ENCODE results near the gene UBE2R2. TPM values are rescaled to one million over a fixed set of nuclear protein-coding genes. Genes with fewer than 3 reads are reported as not detected.

The UBE2R2 gene
- total RNA-seq, 1 experiment from 2014 or later, result 52.1 TPM

DNA sequence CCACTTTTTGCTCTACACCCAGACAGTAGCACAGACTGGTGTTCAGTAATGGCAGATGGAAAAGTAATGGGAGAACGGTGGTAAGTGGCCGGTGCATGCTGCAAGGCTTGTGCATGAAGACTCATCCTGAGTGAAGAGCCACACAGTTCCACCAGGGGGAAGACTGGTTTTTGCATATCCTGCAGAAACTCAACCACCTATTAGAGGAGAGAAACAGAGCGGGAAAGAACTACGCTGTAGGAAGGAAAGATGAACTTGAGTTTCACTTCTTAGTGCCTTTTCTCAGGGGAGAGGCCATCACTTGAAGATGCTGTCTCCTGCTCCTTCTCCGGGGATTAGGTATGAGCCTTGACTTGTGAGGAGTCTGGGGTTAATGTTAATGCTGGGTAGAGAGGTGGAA lies 31.0 kb upstream of the UBE2R2 start:
- no peak overlapping the region for H2BK20ac ChIP-seq (ENCODE audit: low read depth, low read length, poor library complexity, severe bottlenecking)
- H3K9me3 Mint-ChIP-seq, result no peaks in the 10 kb centered on the region
- WGBS (ENCODE audit: extremely low coverage, insufficient read length, low lambda C conversion rate), result no CpG with 5 or more reads among the region's 5 CpGs
- no peaks in the 10 kb centered on the region for H3K9me3 ChIP-seq (ENCODE audit: control insufficient read depth, low read depth, low read length)
- H4K91ac ChIP-seq (ENCODE audit: insufficient read length, low read depth, low read length), result no peak overlapping the region
- no peak overlapping the region for H2BK12ac ChIP-seq (ENCODE audit: insufficient read length, low read depth, low read length)
- no peaks in the 10 kb centered on the region for H3K27me3 ChIP-seq (ENCODE audit: insufficient read depth, low read length)
- no peaks in the 10 kb centered on the region for H3K36me3 Mint-ChIP-seq (ENCODE audit: insufficient read depth in 1 of 3, low read depth in 3 of 3)
- no peak overlapping the region for H2BK120ac ChIP-seq (ENCODE audit: low read depth, low read length, poor library complexity, severe bottlenecking)
- H3K27me3 Mint-ChIP-seq (ENCODE audit: low read depth), result peaks cover 5% of the 10 kb centered on the region
- H3K4me3 Mint-ChIP-seq, result no peak overlapping the region
- no peak overlapping the region for H3K56ac ChIP-seq (ENCODE audit: insufficient read length, low read depth, low read length)
- no peaks in the 10 kb centered on the region; the same call in 1 of the 2 replicates for H3K4me1 ChIP-seq (ENCODE audit: insufficient read depth, low read length)
- no peak overlapping the region for H3K27ac ChIP-seq (ENCODE audit: insufficient read length, low read depth, low read length)
- no peak overlapping the region for H3K18ac ChIP-seq (ENCODE audit: insufficient read length, low read depth, low read length)
- H3K79me1 ChIP-seq (ENCODE audit: insufficient read depth, low read depth, low read length, poor library complexity, severe bottlenecking), result no peaks in the 10 kb centered on the region
- H3K4me1 Mint-ChIP-seq, result no peaks in the 10 kb centered on the region
- H3K4me2 ChIP-seq (ENCODE audit: insufficient read depth, insufficient read length, low read length), result no peak overlapping the region
- no peak overlapping the region for H3K9ac ChIP-seq (ENCODE audit: extremely low read depth, insufficient read length, low read length)
- DNase-seq, result no peak
- H2AFZ ChIP-seq (ENCODE audit: low read length), result no peak overlapping the region
- no peak overlapping the region for H3T11ph ChIP-seq (ENCODE audit: low read length)
- no peak overlapping the region for H4K8ac ChIP-seq (replicated peaks; ENCODE audit: insufficient read length, low read depth, low read length)
- no peak overlapping the region for H3K23ac ChIP-seq (ENCODE audit: insufficient read length, low read depth, low read length)
- no peaks in the 10 kb centered on the region for H4K20me1 ChIP-seq (ENCODE audit: control insufficient read depth, insufficient read depth, insufficient read length)
- H3K4ac ChIP-seq (ENCODE audit: low read depth, low read length), result no peak overlapping the region
- H2AK5ac ChIP-seq (ENCODE audit: insufficient read length, low read length), result no peak overlapping the region
- H3K27ac Mint-ChIP-seq, result no peak overlapping the region
- H4K5ac ChIP-seq (ENCODE audit: insufficient read length, low read depth, low read length), result no peak overlapping the region
- TF ChIP-seq CTCF (conservative IDR thresholded peaks at IDR 0.05), result peak; percentile 52; the same call in 2 of the 3 replicates
- no peak overlapping the region for H2BK15ac ChIP-seq (ENCODE audit: low read depth, low read length)
- H3K23me2 ChIP-seq (ENCODE audit: insufficient read length, low read depth, low read length, poor library complexity, severe bottlenecking), result no peaks in the 10 kb centered on the region
- no peak overlapping the region for H2BK5ac ChIP-seq (ENCODE audit: insufficient read length, low read length)
- H3K79me2 ChIP-seq (ENCODE audit: insufficient read depth, low read length), result no peaks in the 10 kb centered on the region
- H3K14ac ChIP-seq (ENCODE audit: insufficient read depth, low read length), result no peak overlapping the region
